ENCODE results near the gene RFNG. TPM values are rescaled to one million over a fixed set of nuclear protein-coding genes. Genes with fewer than 3 reads are reported as not detected.

RFNG gene
- total and polyA plus RNA-seq, 12 donors, result 21.2 to 78.0 (median 47.4) TPM

GRCh38 chr17:82018989-82019689, 32.5 kb downstream of the RFNG start:
- intact Hi-C loops (cut with DNase I), result no loop called here
- no peak for DNase-seq
- H3K4me1 ChIP-seq (replicated peaks in 1 of 2), result peaks cover 20 to 22% of the 10 kb centered on the region in 2 donors
- no peaks in the 10 kb centered on the region for H3K9me3 ChIP-seq (replicated peaks in 1 of 3)
- H3K4me3 ChIP-seq, result no peak overlapping the region
- H3K27me3 ChIP-seq, result no peaks in the 10 kb centered on the region
- H3K36me3 ChIP-seq (replicated peaks in 1 of 2), result no peaks in the 10 kb centered on the region
- no peak overlapping the region for H3K27ac ChIP-seq
- TF ChIP-seq POLR2A (IDR thresholded peaks at IDR 0.05), result no peak
- TF ChIP-seq, protein P1, sequence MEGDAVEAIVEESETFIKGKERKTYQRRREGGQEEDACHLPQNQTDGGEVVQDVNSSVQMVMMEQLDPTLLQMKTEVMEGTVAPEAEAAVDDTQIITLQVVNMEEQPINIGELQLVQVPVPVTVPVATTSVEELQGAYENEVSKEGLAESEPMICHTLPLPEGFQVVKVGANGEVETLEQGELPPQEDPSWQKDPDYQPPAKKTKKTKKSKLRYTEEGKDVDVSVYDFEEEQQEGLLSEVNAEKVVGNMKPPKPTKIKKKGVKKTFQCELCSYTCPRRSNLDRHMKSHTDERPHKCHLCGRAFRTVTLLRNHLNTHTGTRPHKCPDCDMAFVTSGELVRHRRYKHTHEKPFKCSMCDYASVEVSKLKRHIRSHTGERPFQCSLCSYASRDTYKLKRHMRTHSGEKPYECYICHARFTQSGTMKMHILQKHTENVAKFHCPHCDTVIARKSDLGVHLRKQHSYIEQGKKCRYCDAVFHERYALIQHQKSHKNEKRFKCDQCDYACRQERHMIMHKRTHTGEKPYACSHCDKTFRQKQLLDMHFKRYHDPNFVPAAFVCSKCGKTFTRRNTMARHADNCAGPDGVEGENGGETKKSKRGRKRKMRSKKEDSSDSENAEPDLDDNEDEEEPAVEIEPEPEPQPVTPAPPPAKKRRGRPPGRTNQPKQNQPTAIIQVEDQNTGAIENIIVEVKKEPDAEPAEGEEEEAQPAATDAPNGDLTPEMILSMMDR (IDR thresholded peaks at IDR 0.05), result no peak
- 84 to 86% (median 85%) methylated on average over 22 to 33 of the region's 33 CpGs for WGBS, 4 donors

DNA sequence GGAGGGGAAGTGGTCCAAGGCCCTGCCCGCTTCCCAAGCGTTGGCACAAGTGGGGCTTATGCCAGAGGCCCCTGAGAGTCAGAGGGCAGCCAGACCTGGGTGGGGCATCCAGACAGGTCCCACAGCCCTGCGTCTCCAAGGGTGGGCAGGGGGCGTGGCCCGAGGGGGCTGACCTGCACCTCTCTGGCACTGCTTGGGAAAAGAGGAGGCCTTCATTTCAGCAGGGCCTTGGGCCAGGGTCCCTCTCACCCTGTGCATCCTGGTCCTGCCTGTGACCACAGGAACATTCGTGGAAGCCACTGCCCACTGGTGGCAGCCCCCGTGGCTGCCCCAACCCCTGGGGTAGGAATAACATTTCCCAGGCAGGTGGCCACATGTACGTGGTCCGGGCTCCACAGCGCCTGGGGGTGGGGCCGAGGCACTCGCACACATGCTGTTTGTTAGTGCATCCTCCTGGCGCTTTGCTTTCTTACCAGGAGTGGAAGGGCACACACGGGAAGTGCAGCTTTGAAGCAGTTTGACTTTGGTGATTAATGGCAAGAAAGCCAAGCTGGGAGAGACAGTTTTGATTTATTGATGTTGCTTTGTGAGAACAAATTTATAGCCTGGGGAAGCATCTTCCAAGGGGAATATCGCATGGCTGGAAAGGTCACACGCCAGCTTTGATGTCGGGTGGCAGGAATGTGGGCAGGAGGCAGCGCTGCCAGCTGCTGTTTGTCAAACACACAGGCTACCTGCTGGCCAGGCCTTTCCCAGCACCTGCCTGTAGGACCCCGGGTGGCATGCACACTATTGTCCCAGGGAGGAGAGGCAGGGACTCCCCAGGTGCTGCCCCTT, 33.2 kb downstream of the RFNG start:
- H3K27ac ChIP-seq, result no peak overlapping the region
- no peak overlapping the region for H3K4me3 ChIP-seq
- WGBS, 4 donors, result 39 to 55% (median 50%) methylated on average over 12 to 19 of the region's 19 CpGs
- TF ChIP-seq POLR2A (IDR thresholded peaks at IDR 0.05), result no peak
- TF ChIP-seq, protein P1 (IDR thresholded peaks at IDR 0.05), result no peak
- no peaks in the 10 kb centered on the region for H3K36me3 ChIP-seq (replicated peaks in 1 of 2)
- peaks cover 12 to 15% of the 10 kb centered on the region in 2 donors for H3K4me1 ChIP-seq (replicated peaks in 1 of 2)
- no peak for DNase-seq
- intact Hi-C loops (cut with DNase I), result no loop called here
- H3K27me3 ChIP-seq, result no peaks in the 10 kb centered on the region
- no peaks in the 10 kb centered on the region for H3K9me3 ChIP-seq (replicated peaks in 1 of 3)

DNA sequence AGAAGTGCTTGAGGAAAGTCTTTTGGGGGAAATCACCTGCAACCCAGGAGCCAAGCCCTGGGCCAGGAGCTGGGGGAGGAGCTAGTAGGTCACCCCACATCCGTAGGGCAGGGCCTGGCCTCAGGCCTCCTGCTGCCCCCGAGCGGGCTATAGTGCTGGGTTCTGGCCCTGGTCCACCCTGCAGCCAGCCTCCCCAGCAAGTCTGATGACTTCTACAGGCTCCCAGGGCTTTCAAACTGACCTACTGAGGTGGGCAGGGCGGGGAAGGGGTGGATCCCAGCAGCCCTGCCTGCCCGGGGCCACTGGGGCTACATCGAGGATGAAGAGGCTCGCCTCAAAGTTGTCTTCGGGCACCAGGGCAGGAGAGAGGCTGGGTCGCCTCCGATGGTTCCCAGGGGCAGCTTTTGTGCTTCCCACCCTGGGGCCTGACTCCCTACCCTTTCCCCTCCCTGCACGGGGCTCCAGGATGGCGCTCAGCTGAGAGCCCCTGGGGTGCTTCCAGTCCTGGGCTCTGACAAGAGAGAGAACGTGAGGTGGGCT, 33.9 kb downstream of the RFNG start:
- intact Hi-C loops (cut with DNase I), result no loop called here
- H3K27ac ChIP-seq, result no peak overlapping the region
- H3K4me3 ChIP-seq, result no peak overlapping the region
- H3K9me3 ChIP-seq (replicated peaks in 1 of 3), result no peaks in the 10 kb centered on the region
- H3K36me3 ChIP-seq (replicated peaks in 1 of 2), result no peaks in the 10 kb centered on the region
- 81 to 90% (median 87%) methylated on average over 8 to 13 of the region's 13 CpGs for WGBS, 4 donors
- H3K27me3 ChIP-seq, result no peaks in the 10 kb centered on the region
- peaks cover 12 to 15% of the 10 kb centered on the region in 2 donors for H3K4me1 ChIP-seq (replicated peaks in 1 of 2)
- DNase-seq, result no peak
- TF ChIP-seq POLR2A (IDR thresholded peaks at IDR 0.05), result no peak
- TF ChIP-seq, protein P1 (IDR thresholded peaks at IDR 0.05), result no peak

DNA sequence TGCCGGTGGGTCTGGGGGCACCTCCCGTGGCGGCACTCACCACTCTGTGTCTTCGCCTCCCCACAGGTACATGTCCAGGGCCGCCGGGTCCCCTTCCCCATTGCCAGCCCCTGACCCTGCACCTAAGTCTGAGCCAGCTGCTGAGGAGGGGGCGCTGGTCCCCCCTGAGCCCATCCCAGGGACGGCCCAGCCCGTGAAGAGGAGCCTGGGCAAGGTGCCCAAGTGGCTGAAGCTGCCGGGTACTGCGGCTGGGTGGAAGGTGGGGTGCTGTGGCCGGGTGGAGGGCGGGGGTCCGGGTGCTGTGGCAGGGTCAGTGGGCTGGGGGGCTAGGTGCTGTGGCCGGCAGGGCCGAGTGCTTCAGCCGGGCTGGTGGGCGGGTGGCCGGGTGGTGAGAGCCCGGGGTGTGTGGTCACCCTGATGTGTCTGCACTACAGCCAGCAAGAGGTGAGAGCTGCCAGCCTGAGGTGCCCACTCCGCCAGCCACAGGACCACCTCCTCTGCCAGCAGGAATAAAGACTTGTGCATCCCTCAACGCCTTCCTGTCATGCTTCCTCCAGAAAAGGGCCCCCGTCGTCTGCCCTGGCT, 34.6 kb downstream of the RFNG start:
- intact Hi-C loops (cut with DNase I), result no loop called here
- 86 to 95% (median 89%) methylated on average over 4 to 24 of the region's 24 CpGs for WGBS, 4 donors
- no peak overlapping the region for H3K27ac ChIP-seq
- no peak overlapping the region for H3K4me3 ChIP-seq
- no peaks in the 10 kb centered on the region for H3K36me3 ChIP-seq (replicated peaks in 1 of 2)
- no peaks in the 10 kb centered on the region for H3K9me3 ChIP-seq (replicated peaks in 1 of 3)
- H3K27me3 ChIP-seq, result no peaks in the 10 kb centered on the region
- DNase-seq, result no peak
- peaks cover 7 to 9% of the 10 kb centered on the region in 2 donors for H3K4me1 ChIP-seq (replicated peaks in 1 of 2)
- TF ChIP-seq, protein P1 (IDR thresholded peaks at IDR 0.05), result no peak
- no peak for TF ChIP-seq POLR2A (IDR thresholded peaks at IDR 0.05)

All from adrenal gland (tissue), 12 donors.